T-helper 2 cell treated with Interferon-gamma antibody and Interleukin-4, amounts not matched to agents 5 μg/mL and 100 μg/mL, for 36 hours (primary cell): ENCODE results near the gene CEP95.
A peak's percentile ranks its signal among the peaks of the same experiment; 100 is the strongest.
"Not testable (repeated sequence)": the region's sequence is repeated elsewhere in the genome, so short reads cannot be mapped to it uniquely, and the experiment has no call there.

Experiments used
- DNase-seq: peaks from one replicate; pipeline ENCODE4 v3.0.0; 2021; ENCODE audit warnings: low spot score
- H3K27ac Mint-ChIP-seq: one replicate; pipeline ENCODE4 v1.8.0; 2021; ENCODE audit warnings: mild to moderate bottlenecking, mixed read lengths
- H3K27me3 Mint-ChIP-seq: one replicate; pipeline ENCODE4 v1.8.0; 2021; ENCODE audit warnings: low read depth, mixed read lengths
- H3K36me3 Mint-ChIP-seq: one replicate; pipeline ENCODE4 v1.8.0; 2021; ENCODE audit warnings: low read depth, mixed read lengths
- H3K4me1 Mint-ChIP-seq: one replicate; pipeline ENCODE4 v1.8.0; 2021; ENCODE audit warnings: low read depth, mixed read lengths
- H3K4me3 Mint-ChIP-seq: one replicate; pipeline ENCODE4 v1.8.0; 2022; ENCODE audit warnings: mild to moderate bottlenecking, moderate library complexity, mixed read lengths
- H3K9me3 Mint-ChIP-seq: one replicate; pipeline ENCODE4 v1.8.0; 2021; ENCODE audit warnings: mixed read lengths

The CEP95 gene

GRCh38 chr17:64546716-64547115 lies 39.9 kb downstream of the CEP95 start:
- H3K4me1 Mint-ChIP-seq, result no peaks in the 10 kb centered on the region
- no peak overlapping the region for H3K4me3 Mint-ChIP-seq
- peaks cover 24% of the 10 kb centered on the region for H3K36me3 Mint-ChIP-seq

GRCh38 chr17:64547319-64547718 lies 40.5 kb downstream of the CEP95 start:
- DNase-seq, result no peak
- H3K27me3 Mint-ChIP-seq, result no peaks in the 10 kb centered on the region
- peaks cover 21% of the 10 kb centered on the region for H3K36me3 Mint-ChIP-seq
- H3K27ac Mint-ChIP-seq, result no peak overlapping the region
- no peaks in the 10 kb centered on the region for H3K4me1 Mint-ChIP-seq
- no peaks in the 10 kb centered on the region for H3K9me3 Mint-ChIP-seq
- no peak overlapping the region for H3K4me3 Mint-ChIP-seq

More at GRCh38 chr17:64546716-64547115, 39.9 kb downstream of the CEP95 start:
- Mint-ChIP-seq H3K27me3 (no peaks in the 10 kb centered on the region), H3K27ac (no peak overlapping the region), H3K9me3 (no peaks in the 10 kb centered on the region)
- no peak for DNase-seq

- H3K4me3 Mint-ChIP-seq, result no peak overlapping the region
- H3K4me1 Mint-ChIP-seq, result no peaks in the 10 kb centered on the region
- no peaks in the 10 kb centered on the region for H3K9me3 Mint-ChIP-seq
- H3K27ac Mint-ChIP-seq, result no peak overlapping the region
- H3K27me3 Mint-ChIP-seq, result no peaks in the 10 kb centered on the region
- H3K36me3 Mint-ChIP-seq, result peaks cover 36% of the 10 kb centered on the region
- DNase-seq, result no peak
These were observed 44.7 kb downstream of the CEP95 start for GRCh38 chr17:64551461-64551860.

GRCh38 chr17:64554028-64554637 lies 47.4 kb downstream of the CEP95 start:
- no peak overlapping the region for H3K27ac Mint-ChIP-seq
- H3K9me3 Mint-ChIP-seq, result no peaks in the 10 kb centered on the region
- H3K4me3 Mint-ChIP-seq, result no peak overlapping the region
- peaks cover 33% of the 10 kb centered on the region for H3K36me3 Mint-ChIP-seq
- no peaks in the 10 kb centered on the region for H3K27me3 Mint-ChIP-seq
- H3K4me1 Mint-ChIP-seq, result no peaks in the 10 kb centered on the region
- no peak for DNase-seq

- Mint-ChIP-seq H3K27ac (no peak overlapping the region), H3K4me1 (no peaks in the 10 kb centered on the region), H3K4me3 (no peak overlapping the region), H3K36me3 (peaks cover 29% of the 10 kb centered on the region), H3K9me3 (no peaks in the 10 kb centered on the region), H3K27me3 (no peaks in the 10 kb centered on the region)
- DNase-seq, result no peak
These were observed 48.5 kb downstream of the CEP95 start for GRCh38 chr17:64555281-64555680.

GRCh38 chr17:64564098-64564497 lies 57.3 kb downstream of the CEP95 start:
- Mint-ChIP-seq H3K4me3 (no peak overlapping the region), H3K36me3 (peaks cover 30% of the 10 kb centered on the region), H3K4me1 (peaks cover 2% of the 10 kb centered on the region), H3K27me3 (no peaks in the 10 kb centered on the region), H3K9me3 (no peaks in the 10 kb centered on the region), H3K27ac (no peak overlapping the region)
- DNase-seq, result no peak

GRCh38 chr17:64565563-64565962 lies 58.8 kb downstream of the CEP95 start:
- H3K27ac Mint-ChIP-seq, result no peak overlapping the region
- DNase-seq, result no peak
- peaks cover 31% of the 10 kb centered on the region for H3K36me3 Mint-ChIP-seq
- H3K9me3 Mint-ChIP-seq, result no peaks in the 10 kb centered on the region
- H3K27me3 Mint-ChIP-seq, result no peaks in the 10 kb centered on the region
- H3K4me1 Mint-ChIP-seq, result peaks cover 2% of the 10 kb centered on the region
- H3K4me3 Mint-ChIP-seq, result no peak overlapping the region

- peaks cover 12% of the 10 kb centered on the region for H3K4me1 Mint-ChIP-seq
- H3K36me3 Mint-ChIP-seq, result peaks cover 27% of the 10 kb centered on the region
- H3K27me3 Mint-ChIP-seq, result no peaks in the 10 kb centered on the region
- no peak overlapping the region for H3K27ac Mint-ChIP-seq
- no peak overlapping the region for H3K4me3 Mint-ChIP-seq
- H3K9me3 Mint-ChIP-seq, result no peaks in the 10 kb centered on the region
- no peak for DNase-seq
These were observed 65.0 kb downstream of the CEP95 start for GRCh38 chr17:64571746-64572145.

- Mint-ChIP-seq H3K36me3 (peaks cover 28% of the 10 kb centered on the region), H3K4me1 (peaks cover 12% of the 10 kb centered on the region), H3K9me3 (no peaks in the 10 kb centered on the region), H3K27ac (peak overlapping the region; percentile 87), H3K4me3 (peak overlapping the region; percentile 56), H3K27me3 (no peaks in the 10 kb centered on the region)
- DNase-seq, result peak; percentile 29
These were observed 65.9 kb downstream of the CEP95 start for GRCh38 chr17:64572682-64573154.

- Mint-ChIP-seq H3K27ac (peak overlapping the region; percentile 16), H3K4me1 (peaks cover 12% of the 10 kb centered on the region), H3K27me3 (no peaks in the 10 kb centered on the region), H3K9me3 (no peaks in the 10 kb centered on the region), H3K36me3 (peaks cover 30% of the 10 kb centered on the region), H3K4me3 (no peak overlapping the region)
- DNase-seq, result peak; percentile 16
These were observed 66.4 kb downstream of the CEP95 start for GRCh38 chr17:64573214-64573613.

- H3K27ac Mint-ChIP-seq, result no peak overlapping the region
- no peak for DNase-seq
- H3K36me3 Mint-ChIP-seq, result peaks cover 26% of the 10 kb centered on the region
- H3K4me3 Mint-ChIP-seq, result no peak overlapping the region
- H3K9me3 Mint-ChIP-seq, result no peaks in the 10 kb centered on the region
- H3K4me1 Mint-ChIP-seq, result peaks cover 12% of the 10 kb centered on the region
- H3K27me3 Mint-ChIP-seq, result no peaks in the 10 kb centered on the region
These were observed 67.9 kb downstream of the CEP95 start for GRCh38 chr17:64574646-64575045.

- peaks cover 15% of the 10 kb centered on the region for H3K4me1 Mint-ChIP-seq
- H3K36me3 Mint-ChIP-seq, result peaks cover 26% of the 10 kb centered on the region
- no peak overlapping the region for H3K4me3 Mint-ChIP-seq
- H3K27ac Mint-ChIP-seq, result no peak overlapping the region
- no peaks in the 10 kb centered on the region for H3K9me3 Mint-ChIP-seq
- no peak for DNase-seq
- no peaks in the 10 kb centered on the region for H3K27me3 Mint-ChIP-seq
These were observed 68.7 kb downstream of the CEP95 start for GRCh38 chr17:64575431-64575830.

- H3K4me1 Mint-ChIP-seq, result peaks cover 25% of the 10 kb centered on the region
- not testable (repeated sequence) for H3K9me3 Mint-ChIP-seq, DNase-seq, H3K27me3 Mint-ChIP-seq, H3K27ac Mint-ChIP-seq, H3K4me3 Mint-ChIP-seq
- peaks cover 29% of the 10 kb centered on the region for H3K36me3 Mint-ChIP-seq
These were observed 70.2 kb downstream of the CEP95 start for GRCh38 chr17:64577025-64577424.

GRCh38 chr17:64579917-64580316 lies 73.1 kb downstream of the CEP95 start:
- Mint-ChIP-seq H3K4me1 (peaks cover 13% of the 10 kb centered on the region), H3K9me3 (no peaks in the 10 kb centered on the region), H3K27me3 (no peaks in the 10 kb centered on the region), H3K36me3 (peaks cover 39% of the 10 kb centered on the region), H3K27ac (no peak overlapping the region), H3K4me3 (no peak overlapping the region)
- DNase-seq, result no peak
